ENCODE measurements around the gene SIK3. TPM values are rescaled to one million over a fixed set of nuclear protein-coding genes. Genes with fewer than 3 reads are reported as not detected.
A peak's percentile ranks its signal among the peaks of the same experiment; 100 is the strongest.

SIK3 gene
- total and polyA plus RNA-seq, 11 donors: 11.8 to 67.4 (median 38.1) TPM

DNA sequence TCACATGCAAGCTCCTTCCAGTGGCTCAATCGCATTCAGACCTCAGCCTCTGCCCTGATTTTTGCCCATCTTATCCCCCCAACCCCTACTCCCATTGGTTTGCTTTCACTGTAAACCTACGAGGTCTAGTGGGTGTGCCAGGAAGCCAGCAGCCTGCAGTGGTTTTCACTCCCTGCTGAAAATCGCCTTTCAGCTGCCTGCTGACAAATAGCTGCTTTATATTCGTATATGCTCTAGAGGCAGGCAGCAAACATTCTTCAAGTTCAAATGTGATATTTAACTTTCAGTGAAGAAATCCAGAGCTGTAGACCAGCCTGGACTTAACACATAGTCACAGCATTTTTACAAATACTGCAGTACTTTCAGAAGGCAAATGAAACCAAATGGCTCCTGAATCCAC, 168.1 kb downstream of the SIK3 start:
- peak overlapping the region in 11 of 12 donors; percentile 20 to 82 (median 57) for H3K27ac ChIP-seq
- intact Hi-C loops (cut with DNase I): loop anchor here in 2 of 10 donors (5.0 kb wide), 2 partner anchors 62 to 167 kb away; partner anchors contain the start of gene SIK3 (in 1 of the 2)
- peak overlapping the region in 10 of 12 donors; percentile 1 to 40 (median 28) for H3K4me3 ChIP-seq
- H3K27me3 ChIP-seq: no peaks in the 10 kb centered on the region
- no peaks in the 10 kb centered on the region for H3K9me3 ChIP-seq
- WGBS, 4 donors: 10 to 16% (median 13%) methylated on average over 4 of the region's 4 CpGs
- peaks cover 0 to 19% (median 13%) of the 10 kb centered on the region in 9 donors for H3K36me3 ChIP-seq
- TF ChIP-seq, protein P1, sequence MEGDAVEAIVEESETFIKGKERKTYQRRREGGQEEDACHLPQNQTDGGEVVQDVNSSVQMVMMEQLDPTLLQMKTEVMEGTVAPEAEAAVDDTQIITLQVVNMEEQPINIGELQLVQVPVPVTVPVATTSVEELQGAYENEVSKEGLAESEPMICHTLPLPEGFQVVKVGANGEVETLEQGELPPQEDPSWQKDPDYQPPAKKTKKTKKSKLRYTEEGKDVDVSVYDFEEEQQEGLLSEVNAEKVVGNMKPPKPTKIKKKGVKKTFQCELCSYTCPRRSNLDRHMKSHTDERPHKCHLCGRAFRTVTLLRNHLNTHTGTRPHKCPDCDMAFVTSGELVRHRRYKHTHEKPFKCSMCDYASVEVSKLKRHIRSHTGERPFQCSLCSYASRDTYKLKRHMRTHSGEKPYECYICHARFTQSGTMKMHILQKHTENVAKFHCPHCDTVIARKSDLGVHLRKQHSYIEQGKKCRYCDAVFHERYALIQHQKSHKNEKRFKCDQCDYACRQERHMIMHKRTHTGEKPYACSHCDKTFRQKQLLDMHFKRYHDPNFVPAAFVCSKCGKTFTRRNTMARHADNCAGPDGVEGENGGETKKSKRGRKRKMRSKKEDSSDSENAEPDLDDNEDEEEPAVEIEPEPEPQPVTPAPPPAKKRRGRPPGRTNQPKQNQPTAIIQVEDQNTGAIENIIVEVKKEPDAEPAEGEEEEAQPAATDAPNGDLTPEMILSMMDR (IDR thresholded peaks at IDR 0.05): no peak
- TF ChIP-seq POLR2A (IDR thresholded peaks at IDR 0.05): no peak
- peaks cover 12 to 77% (median 49%) of the 10 kb centered on the region in 12 donors for H3K4me1 ChIP-seq
- DNase-seq (peak in 2 of 5 donors; percentile 21 to 32), ATAC-seq (peak in 3 of 4 donors; percentile 36 to 59 (median 40))

DNA sequence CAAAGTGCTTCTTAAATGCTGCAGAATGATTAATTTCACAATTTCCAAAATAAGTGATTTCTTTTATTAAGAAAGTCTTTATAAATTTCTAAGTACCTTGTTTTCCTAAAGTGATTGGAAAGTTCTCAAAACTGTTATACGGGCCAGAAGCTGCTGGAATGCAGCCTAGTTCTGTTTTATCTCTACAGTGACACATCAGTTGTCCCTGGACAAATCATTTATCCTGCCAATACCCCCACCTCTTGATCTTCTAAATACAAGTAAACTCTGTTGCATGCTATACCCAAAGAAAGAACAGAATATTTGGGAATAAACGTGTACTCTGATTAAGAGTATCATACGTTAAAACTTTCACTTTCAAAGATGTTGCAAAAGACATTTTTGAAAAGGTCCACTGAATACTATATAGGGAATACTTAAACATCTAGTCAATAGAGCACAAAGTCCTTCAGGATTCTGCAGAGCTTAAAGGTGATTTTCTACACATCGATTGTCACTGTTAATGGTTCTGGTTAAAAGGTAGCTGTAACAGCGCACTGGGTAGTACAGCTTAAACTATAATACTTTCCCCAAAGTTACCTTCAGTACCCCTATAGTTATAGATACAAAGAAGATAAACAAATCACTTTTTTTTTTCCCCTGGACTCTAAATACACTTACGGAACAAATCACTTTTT, 168.7 kb downstream of the SIK3 start:
- Histone ChIP-seq H3K27ac (peak overlapping the region in 11 of 12 donors; percentile 20 to 82 (median 57)), H3K36me3 (peaks cover 0 to 26% (median 18%) of the 10 kb centered on the region in 9 donors), H3K4me3 (peak overlapping the region in 9 of 12 donors; percentile 13 to 40 (median 30)), H3K27me3 (no peaks in the 10 kb centered on the region), H3K9me3 (no peaks in the 10 kb centered on the region), H3K4me1 (peaks cover 12 to 83% (median 49%) of the 10 kb centered on the region in 12 donors)
- intact Hi-C loops (cut with DNase I): loop anchor here in 3 of 10 donors (5.0 kb wide), 2 partner anchors 63 to 168 kb away; partner anchors contain the start of gene SIK3 (in 2 of the 3)
- 19 to 31% (median 26%) methylated on average over 6 of the region's 6 CpGs for WGBS, 4 donors
- DNase-seq (no peak), ATAC-seq (peak in 1 of 4 donors; percentile 37)
- TF ChIP-seq, protein P1 (IDR thresholded peaks at IDR 0.05): no peak
- TF ChIP-seq POLR2A (IDR thresholded peaks at IDR 0.05): no peak

DNA sequence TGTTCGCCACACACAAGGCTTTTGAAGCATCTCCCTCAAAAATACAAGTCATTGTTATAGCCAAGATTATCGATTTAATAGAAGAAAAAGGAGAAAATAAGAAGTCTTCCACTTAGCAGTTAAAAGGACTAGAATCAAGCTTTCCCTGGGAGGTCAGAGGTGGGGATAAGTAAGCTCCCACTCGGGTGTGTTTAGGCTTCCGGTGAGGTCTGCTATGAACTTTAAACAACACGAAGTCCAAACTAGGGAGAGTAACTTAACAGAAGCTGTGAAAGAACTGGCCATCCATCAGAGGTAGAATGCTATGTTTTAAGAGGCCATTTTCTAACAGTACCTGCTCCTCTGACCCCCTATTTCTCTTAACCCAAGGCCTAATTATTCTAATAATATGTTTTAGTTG, 169.4 kb downstream of the SIK3 start:
- 47 to 64% (median 56%) methylated on average over 5 of the region's 5 CpGs for whole genome bisulfite sequencing, 4 donors
- Histone ChIP-seq H3K4me3 (peak overlapping the region in 1 of 12 donors; percentile 19), H3K4me1 (peaks cover 12 to 87% (median 49%) of the 10 kb centered on the region in 12 donors), H3K27me3 (no peaks in the 10 kb centered on the region), H3K9me3 (no peaks in the 10 kb centered on the region), H3K36me3 (peaks cover 0 to 28% (median 18%) of the 10 kb centered on the region in 9 donors), H3K27ac (peak overlapping the region in 10 of 12 donors; percentile 21 to 82 (median 58))
- intact Hi-C loops (cut with DNase I): loop anchor here in 1 of 10 donors (5.0 kb wide), 1 partner anchor 168 kb away; the partner anchor contains the start of gene SIK3
- TF ChIP-seq, protein P1 (IDR thresholded peaks at IDR 0.05): no peak
- TF ChIP-seq POLR2A (IDR thresholded peaks at IDR 0.05): no peak
- no peak for DNase-seq
- ATAC-seq: no peak

DNA sequence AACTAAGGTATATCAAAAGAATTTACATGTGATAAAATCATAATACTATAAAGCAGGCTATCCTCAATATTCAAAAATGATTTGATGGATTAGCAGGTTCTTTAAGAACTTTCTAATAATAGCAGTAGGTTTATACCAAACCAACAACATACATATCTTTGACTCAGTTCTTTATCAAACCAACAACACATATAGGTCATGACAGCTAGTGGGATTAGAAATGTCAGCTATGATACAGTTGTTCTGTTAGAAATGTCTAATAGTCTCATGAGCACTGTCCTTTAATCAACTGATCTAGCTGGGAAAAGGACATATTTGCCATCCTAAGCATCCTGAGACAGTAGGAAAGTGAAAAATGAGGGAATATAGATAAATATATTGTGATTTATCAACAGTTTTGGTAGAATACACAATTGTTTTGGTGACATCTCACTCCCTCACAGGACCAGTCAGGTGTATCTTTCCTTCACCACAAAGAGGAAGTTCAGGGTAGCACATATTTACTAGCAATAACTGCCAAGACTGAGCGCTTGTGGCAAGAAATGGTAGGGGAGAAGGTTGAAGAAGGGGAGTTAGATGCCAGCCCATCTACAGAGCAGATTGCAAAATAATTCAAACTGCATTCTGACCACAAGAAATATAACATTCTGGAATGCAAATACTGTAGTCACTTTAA, 170.0 kb downstream of the SIK3 start:
- TF ChIP-seq, protein P1 (IDR thresholded peaks at IDR 0.05): no peak
- H3K27ac ChIP-seq: peak overlapping the region in 4 of 12 donors; percentile 21 to 82 (median 56)
- H3K4me3 ChIP-seq: no peak overlapping the region
- peaks cover 0 to 30% (median 18%) of the 10 kb centered on the region in 9 donors for H3K36me3 ChIP-seq
- no peak for DNase-seq
- 84 to 97% (median 88%) methylated on average over 1 of the region's 1 CpG for WGBS, 4 donors
- peaks cover 12 to 87% (median 49%) of the 10 kb centered on the region in 12 donors for H3K4me1 ChIP-seq
- H3K27me3 ChIP-seq: no peaks in the 10 kb centered on the region
- H3K9me3 ChIP-seq: no peaks in the 10 kb centered on the region
- intact Hi-C loops (cut with DNase I): loop anchor here in 1 of 10 donors (5.0 kb wide), 1 partner anchor 169 kb away; the partner anchor contains the start of gene SIK3
- no peak for ATAC-seq

Measured in heart left ventricle (tissue), 16 donors.